DMS 273 treated with DMSO at 0.1 percent for 48 hours (cell line): Measurements from ENCODE around the gene UCK2.

Experiments
- DNase-seq: peaks from one replicate; lab custom pipeline; 2025; lab: John Stamatoyannopoulos, UW

UCK2 gene

GRCh38 chr1:165941531-165941930, 114.1 kb downstream of the UCK2 start:
- DNase-seq, result no peak

GRCh38 chr1:165942062-165942461, 114.6 kb downstream of the UCK2 start:
- DNase-seq, result no peak

GRCh38 chr1:165942927-165943597, 115.6 kb downstream of the UCK2 start:
- peak; percentile 19 for DNase-seq

- DNase-seq, result no peak
Observed at GRCh38 chr1:165945911-165946310, 118.5 kb downstream of the UCK2 start.

GRCh38 chr1:165947797-165948455, 120.5 kb downstream of the UCK2 start:
- DNase-seq, result no peak

GRCh38 chr1:165949335-165950130, 122.1 kb downstream of the UCK2 start:
- DNase-seq, result no peak

GRCh38 chr1:165954940-165955339, 127.5 kb downstream of the UCK2 start:
- peak; percentile 92 for DNase-seq

- DNase-seq, result no peak
Observed at GRCh38 chr1:165958306-165958705, 130.9 kb downstream of the UCK2 start.

- no peak for DNase-seq
Observed at GRCh38 chr1:165960136-165960535, 132.7 kb downstream of the UCK2 start.

- DNase-seq, result no peak
Observed at GRCh38 chr1:165960881-165961280, 133.5 kb downstream of the UCK2 start.
